HG02610 (cell line): ENCODE data around the gene SLC46A2.
A peak's percentile ranks its signal among the peaks of the same experiment; 100 is the strongest.

ENCODE experiments used
- ATAC-seq: cut with Tn5 transposase; IDR thresholded peaks from one replicate; pipeline ENCODE4 v1.9.1; 2021; ENCODE audit warnings: mild to moderate bottlenecking, moderate library complexity; ENCODE audit not compliant: unreplicated experiment

Gene SLC46A2

GRCh38 chr9:112886351-112886750, 4.3 kb downstream of the SLC46A2 start:
- no peak for ATAC-seq

DNA sequence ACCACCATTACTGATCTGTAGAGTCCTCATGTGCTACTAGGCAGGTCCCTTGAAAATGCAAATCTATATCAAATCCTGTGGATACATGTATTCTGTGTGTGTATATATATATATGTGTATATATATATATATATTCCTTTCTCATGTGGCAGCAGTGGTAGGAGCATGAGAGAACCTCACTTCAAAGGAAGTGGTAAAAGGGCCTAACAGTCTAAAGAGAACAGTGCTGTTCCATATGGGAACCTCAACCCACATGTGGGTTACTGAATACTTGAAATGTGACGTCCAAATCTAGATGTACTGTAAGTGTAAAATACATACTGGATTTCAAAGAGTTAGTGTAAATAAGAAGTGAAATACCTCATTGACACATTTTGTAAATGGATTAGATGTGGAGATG, 5.4 kb downstream of the SLC46A2 start:
- ATAC-seq = no peak

GRCh38 chr9:112884721-112885120, 6.0 kb downstream of the SLC46A2 start:
- no peak for ATAC-seq

DNA sequence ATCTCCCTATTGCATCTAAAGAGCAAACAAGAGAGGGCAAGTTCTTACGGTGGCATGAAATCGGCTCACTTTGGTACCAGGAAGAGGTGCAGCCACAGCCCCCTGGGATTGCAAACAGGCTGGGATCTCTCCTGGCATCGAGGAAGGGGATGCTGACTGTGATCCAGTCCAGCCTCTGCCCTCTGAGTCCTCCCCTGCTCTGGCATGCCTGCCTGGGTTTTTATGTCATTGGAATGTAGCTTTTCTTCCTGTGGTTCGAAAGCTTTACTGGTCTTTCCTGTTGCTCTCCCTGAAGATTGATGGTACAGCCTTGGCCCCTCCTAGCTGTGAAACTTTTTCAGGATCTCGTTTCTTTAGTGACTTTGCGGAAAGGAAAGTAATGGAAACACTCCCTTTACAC, 6.6 kb downstream of the SLC46A2 start:
- ATAC-seq = no peak

GRCh38 chr9:112881331-112881730, 9.3 kb downstream of the SLC46A2 start:
- ATAC-seq = no peak

DNA sequence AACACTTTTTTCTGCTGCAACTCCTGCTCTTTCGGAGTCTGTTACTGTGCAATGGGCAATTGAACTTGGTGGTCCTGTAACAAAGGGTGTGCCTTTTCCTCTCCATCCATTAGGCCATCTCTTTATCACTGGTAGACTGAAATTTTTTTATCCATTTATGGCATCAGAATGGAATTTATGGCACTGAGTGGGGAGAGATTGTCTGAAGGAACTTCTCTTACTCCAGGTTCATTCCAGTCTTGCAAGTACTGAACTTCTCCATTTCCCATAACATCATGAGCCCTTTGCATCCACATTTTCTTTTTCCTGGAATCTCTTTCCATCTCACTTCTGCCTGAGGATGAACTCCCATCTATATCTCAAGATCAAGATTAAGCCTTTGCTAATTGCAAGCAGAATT, 10.0 kb downstream of the SLC46A2 start:
- no peak for ATAC-seq

DNA sequence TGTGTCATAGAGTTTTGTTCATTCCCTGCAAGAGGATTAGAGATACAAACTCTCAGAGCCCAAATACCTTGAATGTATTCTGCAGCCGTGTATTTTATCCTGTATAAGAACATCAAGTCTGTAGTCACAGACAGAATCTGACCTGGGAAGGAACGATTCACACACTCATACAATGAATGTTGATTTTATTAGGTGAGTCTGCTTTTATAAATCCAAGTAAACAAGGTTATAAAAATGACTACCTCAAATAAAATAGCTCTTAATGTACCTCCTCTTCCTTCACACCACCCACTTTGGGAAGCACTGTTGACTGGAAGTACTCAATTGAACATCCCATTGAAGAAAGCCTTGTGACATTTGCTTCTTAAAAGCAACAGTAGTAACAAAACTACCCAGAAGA, 11.9 kb downstream of the SLC46A2 start:
- no peak for ATAC-seq

GRCh38 chr9:112873773-112874405, 16.8 kb downstream of the SLC46A2 start:
- ATAC-seq = no peak

DNA sequence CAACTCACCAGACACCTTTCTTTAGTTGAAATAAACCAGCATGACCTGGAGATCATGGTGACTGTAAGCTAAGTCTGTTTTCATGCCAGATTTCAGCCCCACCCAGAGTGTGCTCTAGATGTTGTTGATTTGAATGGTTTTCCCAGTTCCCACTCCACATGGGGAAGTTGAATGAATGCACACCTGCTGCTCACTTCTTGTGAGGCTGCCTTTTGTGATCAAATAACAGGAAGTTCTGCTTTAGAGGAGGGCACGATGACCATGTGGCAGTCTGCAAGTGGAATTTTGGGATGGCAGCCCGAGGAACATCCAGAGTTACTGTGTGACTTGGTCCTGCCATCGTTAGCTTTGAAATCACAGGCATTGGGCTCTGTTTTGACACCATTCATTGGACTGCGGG, 18.7 kb downstream of the SLC46A2 start:
- ATAC-seq = no peak

GRCh38 chr9:112870556-112870955, 20.1 kb downstream of the SLC46A2 start:
- ATAC-seq = no peak

DNA sequence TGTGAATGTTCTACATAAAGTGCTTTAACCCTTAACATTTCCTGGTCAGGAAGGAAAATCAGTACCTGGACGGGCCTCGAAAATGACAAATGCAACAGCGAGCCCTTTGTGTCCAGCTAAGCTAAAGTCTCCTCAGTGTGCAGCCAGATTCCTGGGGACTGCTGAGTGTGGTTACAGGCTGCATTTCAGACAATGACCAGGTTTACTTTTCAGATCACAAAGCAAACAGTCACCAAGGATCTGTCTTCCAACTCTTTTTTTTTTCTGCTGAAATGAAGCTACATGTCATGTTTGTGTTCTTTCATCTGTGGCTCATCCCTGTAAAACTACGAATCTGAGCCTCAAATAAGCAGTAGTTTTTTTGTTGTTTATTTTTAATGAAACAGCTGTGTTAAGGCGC, 20.8 kb downstream of the SLC46A2 start:
- ATAC-seq = no peak

DNA sequence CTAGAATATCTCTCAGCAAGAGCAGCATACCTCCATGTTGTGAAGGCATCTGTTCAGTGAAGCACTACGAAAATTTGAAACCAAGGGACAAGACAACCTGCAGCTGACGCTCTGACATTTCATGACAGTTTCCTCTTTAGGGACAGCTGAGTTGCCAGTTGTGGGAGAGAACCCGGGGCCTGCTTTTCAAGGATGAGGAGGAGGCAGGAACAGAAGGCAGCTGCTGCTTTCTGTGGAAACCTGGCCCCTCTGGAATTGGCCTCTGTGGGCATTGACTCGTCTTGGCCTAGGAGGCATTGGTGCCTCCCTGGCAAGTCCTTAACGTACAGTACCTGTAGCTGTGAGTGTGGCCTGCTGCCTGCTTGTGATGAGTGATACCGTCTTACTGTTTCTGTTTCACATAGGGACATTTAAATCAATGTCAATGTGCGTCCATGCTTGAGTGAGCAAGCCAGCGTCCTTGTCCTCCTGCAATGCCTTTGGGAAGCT, 21.6 kb downstream of the SLC46A2 start:
- peak; percentile 65 for ATAC-seq

GRCh38 chr9:112868461-112868860, 22.2 kb downstream of the SLC46A2 start:
- no peak for ATAC-seq

DNA sequence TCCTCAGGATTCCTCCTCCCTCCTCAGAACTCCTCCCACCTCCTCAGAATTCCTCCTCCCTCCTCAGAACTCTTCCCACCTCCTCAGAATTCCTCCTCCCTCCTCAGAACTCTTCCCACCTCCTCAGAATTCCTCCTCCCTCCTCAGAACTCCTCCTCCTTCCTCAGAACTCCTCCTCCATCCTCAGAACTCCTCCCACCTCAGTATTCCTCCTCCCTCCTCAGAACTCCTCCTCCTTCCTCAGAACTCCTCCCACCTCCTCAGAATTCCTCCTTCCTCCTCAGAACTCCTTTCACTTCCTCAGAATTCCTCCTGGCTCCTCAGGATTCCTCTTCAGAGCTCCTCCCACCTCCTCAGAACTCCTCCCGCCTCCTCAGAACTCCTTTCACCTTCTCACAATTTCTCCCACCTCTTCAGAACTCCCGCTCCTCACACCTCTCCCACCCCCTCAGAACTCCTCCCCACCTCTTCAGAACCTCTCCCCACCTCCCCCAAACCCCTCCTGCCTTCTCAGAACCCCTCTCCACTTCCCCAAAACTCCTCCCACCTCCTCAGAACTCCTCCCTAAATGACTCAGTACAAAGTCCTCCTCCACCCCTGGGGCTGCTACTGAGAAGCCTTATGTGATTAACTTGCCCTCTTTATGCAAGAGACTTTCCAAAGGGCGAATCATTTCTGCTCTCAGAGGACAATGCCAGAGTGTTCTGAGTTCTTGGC, 23.2 kb downstream of the SLC46A2 start:
- ATAC-seq = no peak

DNA sequence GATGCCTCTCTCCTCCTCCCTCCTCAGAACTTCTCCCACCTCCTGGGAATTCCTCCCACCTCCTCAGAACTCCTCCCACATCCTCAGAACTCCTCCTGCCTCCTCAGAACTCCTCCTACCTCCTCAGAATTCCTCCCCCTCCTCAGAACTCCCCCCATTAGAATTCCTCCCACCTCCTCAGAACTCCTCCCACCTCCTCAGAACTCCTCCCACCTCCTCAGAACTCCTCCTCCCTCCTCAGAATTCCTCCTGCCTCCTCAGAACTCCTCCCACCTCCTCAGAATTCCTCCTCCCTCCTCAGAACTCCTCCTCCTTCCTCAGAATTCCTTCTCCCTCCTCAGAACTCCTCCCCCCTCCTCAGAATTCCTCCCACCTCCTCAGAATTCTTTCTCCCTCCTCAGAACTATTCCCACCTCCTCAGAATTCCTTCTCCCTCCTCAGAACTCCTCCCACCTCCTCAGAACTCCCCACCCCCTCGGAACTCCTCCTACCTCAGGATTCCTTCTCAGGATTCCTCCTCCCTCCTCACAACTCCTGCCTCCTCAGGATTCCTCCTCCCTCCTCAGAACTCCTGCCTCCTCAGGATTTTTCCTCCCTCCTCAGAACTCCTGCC, 23.9 kb downstream of the SLC46A2 start:
- no peak for ATAC-seq

- ATAC-seq = no peak
Measured at GRCh38 chr9:112864982-112865381, 25.7 kb downstream of the SLC46A2 start.

DNA sequence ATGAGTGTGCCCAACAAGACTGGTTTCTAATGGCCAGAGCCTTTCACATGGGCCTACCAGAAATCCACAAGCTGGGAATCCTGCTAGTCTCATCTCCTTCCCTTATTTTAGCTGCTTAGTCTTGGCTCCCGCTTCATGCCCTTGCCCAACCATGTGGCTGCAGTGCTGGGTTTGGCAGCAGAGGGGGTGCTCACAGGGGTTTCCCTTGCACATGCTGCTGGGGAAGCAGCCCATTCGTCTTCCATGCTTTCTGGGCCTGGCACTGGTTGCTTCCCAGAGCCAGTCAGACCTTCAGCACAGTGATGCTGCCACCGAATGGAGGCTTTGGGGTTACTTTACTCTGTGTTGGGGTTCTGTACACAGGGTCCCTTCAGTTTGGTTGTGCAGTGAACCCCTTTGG, 26.3 kb downstream of the SLC46A2 start:
- ATAC-seq = no peak

- ATAC-seq = peak; percentile 55
Measured at GRCh38 chr9:112863746-112864145, 26.9 kb downstream of the SLC46A2 start.

DNA sequence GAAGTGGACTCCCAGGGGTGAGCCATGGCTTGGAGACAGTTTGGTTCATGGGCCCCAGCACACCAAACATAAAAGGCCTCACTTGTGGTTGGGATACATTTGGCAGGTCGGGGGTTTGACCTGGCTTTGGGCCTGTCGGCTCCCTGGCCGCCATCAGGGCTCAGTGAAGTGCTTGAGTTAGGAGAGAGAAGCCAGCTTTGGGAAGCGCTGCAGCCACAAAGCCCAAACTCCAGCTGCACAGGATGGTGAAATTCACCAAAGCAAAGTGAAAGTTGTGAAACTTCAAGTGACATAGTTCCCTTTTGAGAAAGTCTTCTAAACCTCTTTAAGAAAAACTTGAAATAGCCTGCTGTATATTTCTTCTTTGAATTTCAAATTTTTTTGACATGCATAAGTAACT, 27.5 kb downstream of the SLC46A2 start:
- ATAC-seq = no peak

DNA sequence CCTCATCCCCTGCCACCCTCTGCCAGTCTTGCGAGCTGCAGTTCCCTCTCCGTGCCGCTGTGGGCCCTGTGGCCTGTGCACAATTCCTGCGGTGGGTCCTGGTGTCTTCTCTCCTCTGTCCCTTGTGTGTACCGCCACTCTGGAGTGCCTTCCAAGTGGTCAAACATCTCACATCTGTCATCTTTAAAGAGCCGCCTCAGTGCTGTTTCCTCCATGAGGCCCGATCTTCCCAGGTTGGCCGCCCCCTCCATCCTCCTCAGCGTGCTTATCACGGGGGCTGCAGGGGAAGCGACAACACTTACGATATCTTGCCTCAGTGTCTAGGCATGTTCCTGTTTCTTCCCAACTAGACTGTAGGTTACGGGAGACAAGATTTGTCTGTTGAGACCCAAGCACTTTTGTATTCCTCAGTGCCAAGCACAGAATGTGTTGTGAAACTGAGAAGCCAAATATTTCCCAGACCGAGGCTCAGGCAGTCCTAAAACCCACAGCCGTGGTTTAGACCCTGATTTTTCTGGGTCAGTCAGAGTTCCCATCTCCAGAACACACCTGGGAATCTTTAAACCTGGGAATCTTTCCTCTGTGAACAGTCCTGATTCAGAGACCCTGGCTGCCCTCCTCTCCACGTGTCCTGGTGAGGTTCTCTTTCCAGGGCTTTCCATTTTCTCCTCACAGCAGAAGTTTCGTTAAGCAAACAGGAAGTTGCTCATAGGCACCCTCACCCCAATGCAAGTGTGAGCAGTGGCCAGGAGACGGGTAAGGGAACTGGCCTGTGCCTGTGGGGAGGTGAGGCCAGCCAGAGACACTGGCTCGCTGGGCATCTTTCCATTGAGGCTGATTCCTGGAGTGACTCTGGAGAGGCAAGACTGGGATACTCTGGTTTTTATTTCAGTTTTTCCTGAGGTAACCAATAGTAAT, 28.8 kb downstream of the SLC46A2 start:
- ATAC-seq = no peak

DNA sequence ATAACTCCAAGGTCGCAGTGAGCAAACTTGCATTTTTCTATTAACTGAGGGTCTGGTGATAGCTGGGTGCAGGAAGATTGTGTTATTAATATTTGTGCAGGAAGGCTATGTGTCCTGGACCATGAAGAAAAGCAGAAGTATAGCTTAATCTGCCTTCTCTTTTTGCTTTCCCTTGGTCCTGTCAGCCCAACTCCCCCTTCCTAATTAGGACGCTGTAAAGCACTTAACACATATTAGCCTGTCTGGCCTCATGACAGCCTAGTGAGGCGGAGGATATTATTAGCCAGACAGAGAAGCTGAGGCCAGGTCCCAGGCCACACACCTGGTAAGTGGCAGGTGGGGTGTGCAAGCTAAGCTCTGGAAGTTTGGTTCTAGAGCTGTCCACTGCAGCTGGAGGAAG, 29.5 kb downstream of the SLC46A2 start:
- ATAC-seq = no peak
